GM19238 (cell line): ENCODE results near the gene LAMB1.

Source experiments
- DNase-seq: peaks from one replicate; pipeline ENCODE4 v3.0.0; 2011; ENCODE audit warnings: low spot score; ENCODE audit not compliant: insufficient read length

LAMB1 gene

DNA sequence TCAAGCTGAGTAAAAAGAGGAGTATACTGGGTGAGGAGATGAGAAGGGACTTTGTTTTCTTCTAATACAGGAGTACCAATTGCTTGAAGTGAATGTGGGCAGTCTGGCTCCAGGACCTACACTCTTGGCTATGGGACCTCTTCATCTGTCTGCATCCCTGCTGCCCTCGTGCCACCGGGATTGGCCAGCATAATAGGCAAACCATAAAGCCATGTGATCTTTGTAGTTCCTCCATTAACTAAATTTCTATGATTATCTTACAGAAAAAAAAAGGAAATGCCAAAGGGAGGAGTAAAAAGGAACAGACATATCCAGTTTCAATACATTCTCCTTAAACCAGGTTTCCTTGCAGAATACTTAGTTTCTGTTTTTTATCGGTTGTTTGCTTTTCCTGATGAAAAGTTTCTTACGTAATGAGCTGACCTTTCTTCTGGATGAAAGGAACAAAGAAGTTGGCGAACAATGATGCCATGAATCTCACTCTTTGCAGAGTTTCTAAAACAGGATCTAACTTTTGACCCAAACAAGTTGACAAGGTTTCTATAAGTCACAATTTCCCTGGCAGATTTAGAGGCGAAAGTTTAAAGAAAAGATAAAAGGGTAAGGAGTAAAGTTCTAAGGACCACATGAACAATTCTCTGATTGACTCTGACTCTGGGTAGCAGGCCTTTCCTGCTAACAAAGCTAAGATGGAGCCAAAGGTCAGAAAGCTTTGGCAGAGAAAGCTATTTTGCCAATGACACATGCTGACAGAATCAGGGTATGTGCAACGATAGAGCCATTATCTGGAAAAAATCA lies 54.1 kb downstream of the LAMB1 start:
- DNase-seq = no peak

GRCh38 chr7:107946881-107947280 lies 56.1 kb downstream of the LAMB1 start:
- DNase-seq = no peak

- no peak for DNase-seq
Observed at GRCh38 chr7:107946451-107946850, 56.5 kb downstream of the LAMB1 start.

DNA sequence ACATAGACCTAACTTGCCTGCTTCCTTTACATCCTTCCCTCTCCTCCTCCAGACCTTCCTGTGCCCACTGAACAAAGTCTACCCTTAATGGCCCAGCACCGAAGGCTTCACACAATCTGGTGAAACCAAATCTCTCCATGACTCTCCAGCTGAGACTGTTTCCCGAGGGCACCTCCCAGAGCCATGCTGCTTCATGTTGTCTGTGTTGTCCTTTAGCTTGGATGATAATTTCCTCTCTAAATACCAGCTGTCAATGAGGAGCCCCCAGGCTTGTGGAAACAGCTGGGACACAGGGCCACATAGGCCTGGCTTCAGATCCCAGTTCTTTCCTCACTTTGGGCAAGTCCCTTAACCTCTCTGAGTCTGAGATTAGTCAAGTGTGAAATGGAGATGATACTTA lies 57.6 kb downstream of the LAMB1 start:
- DNase-seq = no peak

GRCh38 chr7:107944411-107945169 lies 58.4 kb downstream of the LAMB1 start:
- DNase-seq = no peak

- no peak for DNase-seq
Observed at GRCh38 chr7:107943018-107943417, 59.9 kb downstream of the LAMB1 start.

GRCh38 chr7:107940951-107941350 lies 62.0 kb downstream of the LAMB1 start:
- no peak for DNase-seq

DNA sequence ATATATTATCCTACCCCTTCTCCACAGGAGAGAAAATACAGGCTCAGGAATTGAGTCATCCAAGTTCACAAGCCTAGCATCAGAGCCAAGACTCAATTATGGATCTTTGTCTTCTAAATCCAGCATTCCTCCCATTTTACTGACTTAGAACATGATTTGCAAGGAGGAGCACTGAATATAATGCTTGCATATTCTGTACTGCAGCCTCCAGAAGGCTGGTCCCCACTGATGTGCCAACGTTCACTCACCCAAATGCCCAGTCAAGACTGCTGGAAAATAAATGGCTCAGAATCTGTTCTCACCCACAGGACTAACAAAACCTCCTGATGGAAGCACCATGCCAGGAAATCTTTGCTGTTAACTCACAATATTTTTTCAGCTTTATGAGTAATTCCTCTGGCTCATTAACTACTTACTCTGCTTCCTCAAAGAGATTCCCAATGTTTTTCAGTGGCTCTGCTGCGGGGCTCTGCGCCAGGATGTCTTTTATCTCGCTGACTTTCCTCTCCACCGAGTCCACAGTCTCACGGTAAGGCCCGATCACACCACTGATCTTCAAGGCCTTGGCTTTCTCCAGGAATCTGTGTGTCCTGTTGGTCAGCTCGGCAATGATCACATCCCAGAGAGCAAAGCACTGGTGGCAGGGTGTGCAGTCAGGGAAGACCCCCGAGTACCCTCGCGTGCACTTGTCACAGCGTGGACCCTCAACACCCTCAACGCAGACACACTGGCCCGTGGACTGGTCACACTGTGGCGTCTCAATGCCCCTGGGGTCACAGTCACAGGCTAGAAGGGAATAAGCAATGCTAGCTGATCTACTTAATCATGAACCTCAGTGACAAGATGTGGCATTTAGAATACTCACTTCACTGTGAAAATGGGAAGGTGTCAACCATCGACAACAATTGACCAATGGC lies 63.1 kb downstream of the LAMB1 start:
- DNase-seq = no peak

GRCh38 chr7:107938456-107939250 lies 64.3 kb downstream of the LAMB1 start:
- DNase-seq = no peak

DNA sequence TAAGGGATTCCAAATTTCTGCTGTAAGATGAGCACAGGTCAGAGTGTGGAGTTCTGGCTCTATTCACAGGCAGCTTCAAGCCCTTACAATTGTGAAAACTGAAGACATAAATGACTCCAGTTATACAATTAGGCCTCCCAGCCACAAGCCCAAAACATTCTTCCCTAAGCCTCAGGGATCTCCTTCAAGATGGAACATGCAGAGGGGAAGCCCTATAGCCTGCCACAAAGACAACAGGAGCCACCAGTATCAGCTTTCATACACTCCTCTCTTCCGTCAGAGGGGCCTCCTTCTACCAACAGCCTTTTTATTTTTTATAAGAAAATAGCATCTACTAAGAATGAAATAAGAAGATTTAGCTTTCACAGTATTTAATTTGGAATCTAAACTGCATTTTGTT lies 65.4 kb downstream of the LAMB1 start:
- no peak for DNase-seq

- DNase-seq = no peak
Observed at GRCh38 chr7:107936312-107936711, 66.6 kb downstream of the LAMB1 start.

GRCh38 chr7:107934991-107935770 lies 67.8 kb downstream of the LAMB1 start:
- no peak for DNase-seq

DNA sequence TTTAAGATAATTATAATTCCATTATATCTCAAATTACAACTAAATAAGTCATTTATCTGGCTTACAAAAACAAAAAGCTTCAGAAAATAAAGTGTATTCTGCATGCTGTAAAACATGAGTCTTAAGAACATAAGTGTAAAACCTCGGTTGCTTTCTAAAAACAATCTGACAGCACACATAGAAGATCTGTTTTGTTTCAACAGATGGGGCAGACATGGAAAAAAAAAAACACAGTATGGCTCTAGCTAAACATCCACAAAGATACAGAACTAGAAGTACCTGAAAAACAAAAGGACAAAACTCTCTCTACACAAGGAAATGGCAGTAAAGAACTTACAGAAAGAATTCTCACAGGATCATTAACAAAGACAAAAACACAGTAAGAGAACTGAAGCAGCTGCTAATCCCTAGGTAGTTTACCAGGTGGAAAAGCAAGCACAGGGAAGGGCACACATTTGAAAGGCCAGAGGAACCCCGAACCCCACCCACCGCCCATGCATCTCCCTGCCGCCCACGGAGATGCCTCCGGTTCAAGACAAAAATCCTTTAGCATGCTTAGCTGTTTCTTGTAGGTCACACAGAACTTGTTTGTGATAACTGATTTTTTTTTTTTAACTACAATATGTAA lies 69.5 kb downstream of the LAMB1 start:
- no peak for DNase-seq

- no peak for DNase-seq
Observed at GRCh38 chr7:107932805-107933204, 70.2 kb downstream of the LAMB1 start.

DNA sequence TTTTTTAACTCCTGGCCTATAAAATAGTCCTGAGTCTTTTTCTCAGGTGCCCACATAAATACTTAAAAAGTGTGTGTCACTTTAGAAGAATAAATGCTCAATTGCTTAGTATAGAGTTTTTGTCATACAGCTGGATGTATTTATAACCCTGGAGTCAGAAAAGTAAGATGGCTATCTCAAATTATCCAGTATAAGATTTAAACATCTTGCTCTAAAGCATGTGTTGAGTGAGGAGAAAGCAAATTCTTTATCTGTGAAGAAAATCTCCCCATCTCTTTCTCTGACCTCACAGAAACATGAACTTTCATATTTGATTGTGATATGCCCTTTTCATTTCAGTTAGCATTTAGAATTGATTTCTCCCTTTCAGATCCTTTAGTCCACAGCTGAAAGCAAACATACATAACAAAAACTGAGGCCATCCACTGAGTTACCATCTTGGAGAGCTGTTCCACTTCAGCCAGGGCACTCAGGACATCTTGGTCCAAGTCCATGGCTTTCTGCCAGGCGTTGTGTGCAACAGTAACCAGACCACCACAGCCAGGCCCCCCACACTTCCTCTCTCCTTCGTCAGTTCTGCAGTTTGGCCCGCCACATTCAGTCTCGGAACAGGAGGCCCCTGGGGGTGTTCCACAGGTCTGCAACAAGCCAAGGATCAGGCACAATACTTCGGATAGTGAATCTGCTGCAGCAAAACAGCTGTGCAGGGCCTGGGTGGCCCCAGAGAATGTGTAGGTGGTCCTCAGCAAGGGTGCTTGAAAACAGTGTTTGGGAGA lies 71.0 kb downstream of the LAMB1 start:
- no peak for DNase-seq

- DNase-seq = no peak
Observed at GRCh38 chr7:107926481-107926880, 76.5 kb downstream of the LAMB1 start.

DNA sequence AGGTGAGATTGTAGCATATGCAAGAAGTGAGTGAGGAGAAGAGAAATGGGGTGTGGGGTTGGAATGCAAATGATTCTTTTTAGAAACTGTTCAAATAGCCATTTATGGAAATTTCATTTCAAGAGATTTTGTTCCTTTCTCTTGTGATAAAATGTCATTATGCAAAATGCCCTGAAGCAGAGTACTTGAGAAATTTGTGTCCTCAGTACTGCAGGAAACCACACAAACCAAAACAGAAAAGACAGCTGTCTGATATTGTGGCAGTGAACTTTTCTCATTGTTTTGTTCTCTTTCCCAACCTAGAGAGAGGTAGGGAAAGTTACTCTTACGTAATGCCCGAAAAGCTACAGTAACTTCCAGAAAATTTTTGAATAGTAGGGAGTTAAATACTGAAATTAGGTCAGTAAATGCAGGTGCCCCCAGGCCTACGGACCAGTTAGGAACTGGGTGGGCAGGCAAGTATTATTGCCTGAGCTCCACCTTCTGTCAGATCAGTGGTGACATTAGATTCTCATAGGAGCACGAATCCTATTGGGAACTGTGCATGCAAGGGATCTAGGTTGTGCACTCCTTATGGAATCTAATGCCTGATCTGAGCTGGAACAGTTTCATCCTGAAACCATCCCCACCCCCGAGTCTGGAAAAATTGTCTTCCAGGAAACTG lies 78.0 kb downstream of the LAMB1 start:
- DNase-seq = peak; percentile 13

- DNase-seq = no peak
Observed at GRCh38 chr7:107922886-107923285, 80.1 kb downstream of the LAMB1 start.
